H1 (cell line): ENCODE data around the gene COL16A1. TPM values are rescaled to one million over a fixed set of nuclear protein-coding genes. Genes with fewer than 3 reads are reported as not detected.

Experiments used
- CTCF ChIA-PET: fragments of 300-600 bp; sonication (Branson Sonifier 250); formaldehyde crosslinking; loops from one replicate; lab custom pipeline; 2021; ENCODE audit not compliant: partially characterized antibody; lab: Charles Lee
- POLR2A ChIA-PET: fragments of 300-600 bp; sonication (Branson Sonifier 250); formaldehyde crosslinking; loops from one replicate; lab custom pipeline; 2021; ENCODE audit warnings: inconsistent platforms; ENCODE audit not compliant: partially characterized antibody; lab: Charles Lee
- DNase-seq, 2 experiments: peaks; one replicate each; pipeline versions ENCODE4 v3.0.0 to v3.0.0-alpha.2; 2010 to 2022; ENCODE audit warnings: low spot score in 2 of 2, low read depth in 1 of 2, mixed read lengths in 1 of 2
- FAIRE-seq: peaks from 2 replicates; lab custom pipeline; 2011; peaks lifted over from hg19 to GRCh38; lab: Jason Lieb, UNC
- H2AFZ ChIP-seq: 2 replicates; pipeline ENCODE4 v1.8.1; 2012; ENCODE audit warnings: low read length, inconsistent platforms
- H2AK5ac ChIP-seq: 2 replicates; pipeline ENCODE4 v1.6.1; 2013; ENCODE audit warnings: low read depth, low read length
- H2BK120ac ChIP-seq: replicated peaks from 2 replicates; pipeline ENCODE3; 2013; ENCODE audit warnings: low read depth, low read length, inconsistent platforms
- H2BK12ac ChIP-seq: 2 replicates; pipeline ENCODE4 v1.6.1; 2013; ENCODE audit warnings: low read depth, low read length
- H2BK15ac ChIP-seq: 2 replicates; pipeline ENCODE4 v1.6.1; 2013; ENCODE audit warnings: low read length
- H2BK20ac ChIP-seq: 2 replicates; pipeline ENCODE4 v1.6.1; 2013; ENCODE audit warnings: low read length
- H2BK5ac ChIP-seq: 2 replicates; pipeline ENCODE4 v1.6.1; 2013; ENCODE audit warnings: low read depth, low read length
- H3K14ac ChIP-seq: 2 replicates; pipeline ENCODE4 v1.6.1; 2013; ENCODE audit warnings: inconsistent platforms; ENCODE audit not compliant: insufficient read length
- H3K18ac ChIP-seq: 2 replicates; pipeline ENCODE4 v1.6.1; 2013; ENCODE audit warnings: low read length; ENCODE audit errors: extremely low read depth
- H3K23ac ChIP-seq: 2 replicates; pipeline ENCODE4 v1.6.1; 2013; ENCODE audit warnings: inconsistent platforms; ENCODE audit not compliant: insufficient read length
- H3K23me2 ChIP-seq: 2 replicates; pipeline ENCODE4 v1.6.1; 2013; ENCODE audit warnings: low read depth, low read length
- H3K27ac ChIP-seq: 2 replicates; pipeline ENCODE4 v1.6.1; 2011; ENCODE audit warnings: low read depth, low read length, inconsistent platforms
- H3K27me3 ChIP-seq, 4 experiments: replicated peaks in 1 of 4; 1 replicate in 1 of 4; 2 replicates in 3 of 4; pipeline versions ENCODE4 v1.6.1 to v1.8.1; 2011 to 2013; ENCODE audit warnings: low read length in 3 of 4, mild to moderate bottlenecking in 3 of 4, inconsistent platforms in 2 of 4, mixed read lengths in 2 of 4, moderate library complexity in 1 of 4; ENCODE audit not compliant: control insufficient read depth in 3 of 4, insufficient read depth in 3 of 4; ENCODE audit errors: extremely low read depth in 1 of 4
- H3K36me3 ChIP-seq, 4 experiments: 2 replicates each; pipeline versions ENCODE4 v1.6.1 to v1.8.1; 2011 to 2013; ENCODE audit warnings: mild to moderate bottlenecking in 4 of 4, low read length in 3 of 4, moderate library complexity in 2 of 4, control low read depth in 1 of 4, inconsistent platforms in 1 of 4; ENCODE audit not compliant: insufficient read depth in 4 of 4, control insufficient read depth in 2 of 4
- H3K4ac ChIP-seq: replicated peaks from 2 replicates; pipeline ENCODE3; 2013; ENCODE audit warnings: low read length, low read depth, mixed read lengths, inconsistent platforms; ENCODE audit not compliant: insufficient read length
- H3K4me1 ChIP-seq, 4 experiments: replicated peaks in 1 of 4; 1 replicate in 1 of 4; 2 replicates in 3 of 4; pipeline versions ENCODE4 v1.6.1 to v1.8.1; 2011 to 2013; ENCODE audit warnings: low read length in 3 of 4, inconsistent platforms in 2 of 4, mixed read lengths in 1 of 4; ENCODE audit not compliant: insufficient read depth in 4 of 4, control insufficient read depth in 3 of 4
- H3K4me2 ChIP-seq, 2 experiments: 2 replicates each; pipeline versions ENCODE4 v1.6.1 to v1.8.1; 2011 to 2013; ENCODE audit warnings: low read depth in 2 of 2, low read length in 2 of 2, control low read depth in 1 of 2, inconsistent platforms in 1 of 2, mild to moderate bottlenecking in 1 of 2; ENCODE audit not compliant: insufficient read depth in 1 of 2
- H3K4me3 ChIP-seq, 4 experiments: fragments of 200-600, 300-600 bp in 1 of 4; sonication (generic), shearing (Covaris generic), sonication (Bioruptor Twin) in 1 of 4; 2 replicates each; pipeline versions ENCODE4 v1.5.1 to v1.8.1; 2011 to 2016; ENCODE audit warnings: low read length in 4 of 4, low read depth in 3 of 4, control low read depth in 2 of 4, inconsistent platforms in 2 of 4, mild to moderate bottlenecking in 2 of 4, mixed read lengths in 1 of 4, moderate library complexity in 1 of 4; ENCODE audit not compliant: insufficient read depth in 2 of 4; ENCODE audit errors: extremely low read depth in 1 of 4
- H3K56ac ChIP-seq: replicated peaks from 2 replicates; pipeline ENCODE3; 2013; ENCODE audit warnings: low read depth, mild to moderate bottlenecking, mixed read lengths, low read length, inconsistent platforms; ENCODE audit not compliant: insufficient read length
- H3K79me1 ChIP-seq: 2 replicates; pipeline ENCODE4 v1.6.1; 2013; ENCODE audit warnings: low read depth, low read length, control low read depth
- H3K79me2 ChIP-seq, 2 experiments: 2 replicates each; pipeline versions ENCODE4 v1.6.1 to v1.8.1; 2012 to 2013; ENCODE audit warnings: low read length in 2 of 2, mild to moderate bottlenecking in 2 of 2, inconsistent platforms in 1 of 2; ENCODE audit not compliant: insufficient read depth in 2 of 2, control insufficient read depth in 1 of 2
- H3K9ac ChIP-seq, 4 experiments: replicated peaks in 1 of 4; 1 replicate in 1 of 4; 2 replicates in 3 of 4; pipeline versions ENCODE4 v1.6.1 to v1.8.1; 2011 to 2013; ENCODE audit warnings: low read depth in 3 of 4, low read length in 3 of 4, control low read depth in 2 of 4, mild to moderate bottlenecking in 2 of 4, moderate library complexity in 2 of 4, inconsistent platforms in 1 of 4; ENCODE audit errors: extremely low read depth in 1 of 4
- H3K9me3 ChIP-seq, 2 experiments: 2 replicates each; pipeline versions ENCODE4 v1.6.1 to v1.8.1; 2012 to 2013; ENCODE audit warnings: mild to moderate bottlenecking in 2 of 2, moderate library complexity in 2 of 2, control low read depth in 1 of 2, inconsistent platforms in 1 of 2, low read depth in 1 of 2, low read length in 1 of 2, mixed read lengths in 1 of 2; ENCODE audit not compliant: insufficient read depth in 2 of 2
- H4K20me1 ChIP-seq, 2 experiments: replicated peaks in 1 of 2; 2 replicates each; pipeline versions ENCODE3 to v1.8.1; 2011 to 2013; ENCODE audit warnings: inconsistent platforms in 2 of 2, low read length in 2 of 2, mild to moderate bottlenecking in 1 of 2; ENCODE audit not compliant: insufficient read depth in 2 of 2, control insufficient read depth in 1 of 2
- H4K5ac ChIP-seq: 2 replicates; pipeline ENCODE4 v1.6.1; 2013; ENCODE audit warnings: low read length, low read depth, mixed read lengths, inconsistent platforms; ENCODE audit not compliant: insufficient read length
- H4K8ac ChIP-seq: 2 replicates; pipeline ENCODE4 v1.8.0; 2013; ENCODE audit warnings: mild to moderate bottlenecking, moderate library complexity, low read length, inconsistent platforms; ENCODE audit not compliant: insufficient read depth; ENCODE audit errors: extremely low read depth
- H4K91ac ChIP-seq: replicated peaks from 2 replicates; pipeline ENCODE3; 2013; ENCODE audit warnings: low read length, mixed read lengths, inconsistent platforms; ENCODE audit not compliant: insufficient read length
- CEBPB ChIP-seq: IDR thresholded peaks from 2 replicates; pipeline ENCODE4 v1.6.1; 2012; ENCODE audit warnings: low read depth, low read length
- FOSL1 ChIP-seq: IDR thresholded peaks from 2 replicates; pipeline ENCODE4 v1.6.1; 2011; ENCODE audit warnings: mild to moderate bottlenecking, low read depth, low read length, moderate library complexity; ENCODE audit not compliant: insufficient read depth
- HDAC6 ChIP-seq: IDR thresholded peaks from one replicate; pipeline ENCODE4 v1.7.1; 2012; ENCODE audit warnings: low read depth, mild to moderate bottlenecking, inconsistent platforms, low read length, moderate library complexity
- MAFK ChIP-seq: IDR thresholded peaks from 2 replicates; pipeline ENCODE4 v1.6.1; 2012; ENCODE audit warnings: low read depth, mild to moderate bottlenecking, improper control_type of control experiment, low read length
- NANOG ChIP-seq: IDR thresholded peaks from 2 replicates; pipeline ENCODE4 v1.6.1; 2011; ENCODE audit warnings: low read length, low read depth, mild to moderate bottlenecking, inconsistent platforms; ENCODE audit not compliant: insufficient read depth, poor library complexity, severe bottlenecking
- PHF8 ChIP-seq: fragments of 200-600 bp; sonication (generic); conservative IDR thresholded peaks from 2 replicates; pipeline ENCODE4 v1.7.1; 2012; ENCODE audit warnings: low read depth, mild to moderate bottlenecking, inconsistent platforms, low read length, moderate library complexity
- POU5F1 ChIP-seq: IDR thresholded peaks from 2 replicates; pipeline ENCODE4 v1.6.1; 2011; ENCODE audit warnings: low read depth, mild to moderate bottlenecking, low read length, moderate library complexity
- RXRA ChIP-seq: IDR thresholded peaks from 2 replicates; pipeline ENCODE4 v1.6.1; 2011; ENCODE audit warnings: low read depth, mild to moderate bottlenecking, low read length, moderate library complexity; ENCODE audit not compliant: insufficient read depth
- SIRT6 ChIP-seq: IDR thresholded peaks from one replicate; pipeline ENCODE4 v1.7.1; 2012; ENCODE audit warnings: low read length, inconsistent platforms
- SRF ChIP-seq: IDR thresholded peaks from 2 replicates; pipeline ENCODE4 v1.6.1; 2011; ENCODE audit warnings: mild to moderate bottlenecking, low read depth, low read length, moderate library complexity
- WGBS, 2 experiments: shearing (Covaris generic) in 1 of 2; methylation state at CpG; one replicate each; pipeline versions ENCODE4 v1.1.6 to v1.1.7; 2013 to 2015; ENCODE audit warnings: low lambda C conversion rate in 2 of 2, mixed read lengths in 2 of 2, inconsistent platforms in 1 of 2, low coverage in 1 of 2, missing lambda C conversion rate in 1 of 2; ENCODE audit not compliant: insufficient replicate concordance in 2 of 2, insufficient coverage in 1 of 2, insufficient read length in 1 of 2; ENCODE audit errors: extremely low coverage in 1 of 2, missing lambda C conversion rate in 1 of 2; 5-methylcytosine and 5-hydroxymethylcytosine counted together
- polyA plus RNA-seq, 7 experiments: library from polyadenylated mRNA; depleted of rRNA in 3 of 7; stranded (reverse) in 5 of 7; unstranded in 2 of 7; fragments of >200 nt in 5 of 7; fragments of 200-250 nt in 2 of 7; gene quantifications; 1 replicate in 5 of 7; 2 replicates in 1 of 7; 4 replicates in 1 of 7; pipeline versions ENCODE4 v1.2.1 to v1.2.3, GENCODE V29; 2011 to 2013; ENCODE audit warnings: missing spikeins in 2 of 7, mixed read lengths in 2 of 7
- total RNA-seq: library from RNA; stranded (reverse); fragmentation: NEBNext Ultra II Directional; extraction: Animal tissue kit (Norgen Biotek cat#: 25700); gene quantifications from 2 replicates; pipeline ENCODE4 v1.2.1, GENCODE V29; 2021

COL16A1 gene
- total and polyA plus RNA-seq, 2 of the 8 experiments (the other 6 are each of a cell fraction or from before 2014, with no cell fraction given) = 2.0 to 10.5 TPM

GRCh38 chr1:31627930-31628559 is 75.8 kb downstream of the COL16A1 start:
- Histone ChIP-seq H3K27me3 (no peaks in the 10 kb centered on the region), H4K20me1 (peaks cover 0 to 5% of the 10 kb centered on the region in 2 experiments)
- TF ChIP-seq POU5F1 (no peak), SRF (no peak), FOSL1 (no peak), HDAC6 (no peak), NANOG (no peak), CEBPB (no peak), RXRA (no peak), SIRT6 (no peak), MAFK (no peak), PHF8 (no peak)

More at GRCh38 chr1:31627930-31628559, 75.8 kb downstream of the COL16A1 start:
- H4K8ac ChIP-seq = no peak overlapping the region
- DNase-seq (no peak), FAIRE-seq (no peak)
- H3K79me1 ChIP-seq = no peaks in the 10 kb centered on the region
- H3K18ac ChIP-seq = no peak overlapping the region
- H4K91ac ChIP-seq = no peak overlapping the region
- no peak overlapping the region for H3K56ac ChIP-seq
- H3K9ac ChIP-seq = no peak overlapping the region
- no peak overlapping the region for H2BK120ac ChIP-seq
- no peak overlapping the region for H3K27ac ChIP-seq
- no peak overlapping the region for H2AK5ac ChIP-seq
- no peak overlapping the region for H3K4ac ChIP-seq
- H3K9me3 ChIP-seq = no peaks in the 10 kb centered on the region
- 87% methylated on average over 11 of the region's 11 CpGs; no CpG with 5 or more reads in 1 of the 2 experiments for WGBS, 2 experiments
- H3K23ac ChIP-seq = no peak overlapping the region
- H2BK12ac ChIP-seq = no peak overlapping the region
- no peaks in the 10 kb centered on the region for H3K79me2 ChIP-seq
- no peak overlapping the region for H4K5ac ChIP-seq
- no peak overlapping the region for H2BK5ac ChIP-seq
- peaks cover 0 to 4% (median 0%) of the 10 kb centered on the region in 4 experiments; a peak in 1 of 7 replicates for H3K4me1 ChIP-seq
- no peak overlapping the region for H3K14ac ChIP-seq
- no peak overlapping the region for H2BK20ac ChIP-seq
- no peak overlapping the region for H2BK15ac ChIP-seq
- no peaks in the 10 kb centered on the region for H3K23me2 ChIP-seq
- no peak overlapping the region for H3K4me2 ChIP-seq
- H2AFZ ChIP-seq = no peak overlapping the region
- POLR2A ChIA-PET = interaction anchor here (0.6 to 2.1 kb wide), 4 partner anchors 11 to 19 kb away, joined by 3 to 7 read pairs (median 4); partner anchors contain the start of gene HCRTR1
- CTCF ChIA-PET = interaction anchor here (1.1 to 2.9 kb wide), 4 partner anchors 9 to 60 kb away, joined by 3 to 11 read pairs (median 4); no protein-coding TSS in a partner anchor
- peaks cover 3 to 21% (median 11%) of the 10 kb centered on the region in 4 experiments; a peak in 7 of 8 replicates for H3K36me3 ChIP-seq
- H3K4me3 ChIP-seq = no peak overlapping the region
